Measurements from ENCODE around the gene DNAJB11. TPM values are rescaled to one million over a fixed set of nuclear protein-coding genes. Genes with fewer than 3 reads are reported as not detected.
"Not testable (repeated sequence)": the region's sequence is repeated elsewhere in the genome, so short reads cannot be mapped to it uniquely, and the experiment has no call there.

DNAJB11 gene
- total and polyA plus RNA-seq, 8 donors = 17.0 to 62.1 (median 31.9) TPM

DNA sequence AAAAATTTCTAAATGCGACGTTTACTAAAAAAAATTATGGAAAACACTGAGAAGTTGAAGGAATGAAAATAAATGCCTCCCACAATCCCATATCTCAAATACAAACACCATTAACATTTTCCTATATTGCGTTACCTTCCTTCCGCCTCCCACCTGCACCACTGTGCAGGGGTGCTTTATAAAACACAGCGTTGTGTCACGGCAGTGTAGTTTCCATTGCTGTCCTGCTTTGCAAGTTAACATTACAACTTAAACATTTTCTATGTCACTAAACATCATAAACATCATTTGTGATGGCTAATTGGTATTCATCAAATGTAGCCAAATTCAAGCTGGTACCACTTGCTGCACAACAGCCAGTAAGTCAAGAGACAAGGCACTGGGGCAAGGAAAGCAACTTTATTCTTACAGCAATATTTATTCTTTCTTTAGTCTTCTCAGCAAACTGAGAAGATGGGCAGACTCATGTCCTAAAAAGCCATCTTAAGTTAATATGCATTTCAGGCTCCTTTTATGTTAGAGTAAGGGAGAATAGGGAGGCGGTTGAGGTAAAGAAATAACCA is 57.4 kb downstream of the DNAJB11 start:
- intact Hi-C loops (cut with DNase I; ENCODE audit: low total_unique reads) = no loop called here
- no peak for TF ChIP-seq EP300 (IDR thresholded peaks at IDR 0.05)
- no peak for TF ChIP-seq POLR2AphosphoS5 (IDR thresholded peaks at IDR 0.05)
- TF ChIP-seq POLR2A (IDR thresholded peaks at IDR 0.05) = no peak
- TF ChIP-seq, protein P1, sequence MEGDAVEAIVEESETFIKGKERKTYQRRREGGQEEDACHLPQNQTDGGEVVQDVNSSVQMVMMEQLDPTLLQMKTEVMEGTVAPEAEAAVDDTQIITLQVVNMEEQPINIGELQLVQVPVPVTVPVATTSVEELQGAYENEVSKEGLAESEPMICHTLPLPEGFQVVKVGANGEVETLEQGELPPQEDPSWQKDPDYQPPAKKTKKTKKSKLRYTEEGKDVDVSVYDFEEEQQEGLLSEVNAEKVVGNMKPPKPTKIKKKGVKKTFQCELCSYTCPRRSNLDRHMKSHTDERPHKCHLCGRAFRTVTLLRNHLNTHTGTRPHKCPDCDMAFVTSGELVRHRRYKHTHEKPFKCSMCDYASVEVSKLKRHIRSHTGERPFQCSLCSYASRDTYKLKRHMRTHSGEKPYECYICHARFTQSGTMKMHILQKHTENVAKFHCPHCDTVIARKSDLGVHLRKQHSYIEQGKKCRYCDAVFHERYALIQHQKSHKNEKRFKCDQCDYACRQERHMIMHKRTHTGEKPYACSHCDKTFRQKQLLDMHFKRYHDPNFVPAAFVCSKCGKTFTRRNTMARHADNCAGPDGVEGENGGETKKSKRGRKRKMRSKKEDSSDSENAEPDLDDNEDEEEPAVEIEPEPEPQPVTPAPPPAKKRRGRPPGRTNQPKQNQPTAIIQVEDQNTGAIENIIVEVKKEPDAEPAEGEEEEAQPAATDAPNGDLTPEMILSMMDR (IDR thresholded peaks at IDR 0.05) = no peak
- H3K4me3 ChIP-seq = no peak overlapping the region
- no peaks in the 10 kb centered on the region for H3K4me1 ChIP-seq
- DNase-seq = no peak
- no peak overlapping the region for H3K27ac ChIP-seq
- 91 to 93% (median 92%) methylated on average over 7 of the region's 7 CpGs for WGBS, 5 donors
- peaks cover 0 to 9% (median 0%) of the 10 kb centered on the region in 3 donors for H3K27me3 ChIP-seq
- no peaks in the 10 kb centered on the region for H3K9me3 ChIP-seq
- H3K36me3 ChIP-seq = no peaks in the 10 kb centered on the region

DNA sequence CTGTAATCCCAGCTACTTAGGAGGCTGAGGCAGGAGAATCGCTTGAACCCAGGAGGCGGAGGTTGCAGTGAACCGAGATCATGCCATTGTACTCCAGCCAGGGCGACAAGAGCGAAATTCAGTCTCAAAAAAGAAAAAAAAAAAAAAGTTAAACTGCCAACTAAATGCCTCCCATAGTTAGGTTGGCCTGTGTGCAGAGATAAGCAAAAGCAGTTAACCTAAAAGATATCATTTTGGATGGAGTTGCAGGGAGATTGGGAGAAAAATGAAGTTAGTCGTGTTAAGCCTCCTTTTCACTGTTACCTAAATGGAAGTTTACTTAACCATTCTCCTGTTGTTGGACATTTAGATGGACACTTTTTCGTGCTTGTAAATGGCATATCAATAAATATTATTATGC is 58.2 kb downstream of the DNAJB11 start:
- Histone ChIP-seq H3K27ac (no peak overlapping the region), H3K4me1 (no peaks in the 10 kb centered on the region), H3K27me3 (peaks cover 0 to 9% (median 0%) of the 10 kb centered on the region in 3 donors), H3K36me3 (no peaks in the 10 kb centered on the region), H3K4me3 (no peak overlapping the region), H3K9me3 (no peaks in the 10 kb centered on the region)
- TF ChIP-seq POLR2AphosphoS5 (IDR thresholded peaks at IDR 0.05) = no peak
- no peak for TF ChIP-seq POLR2A (IDR thresholded peaks at IDR 0.05)
- TF ChIP-seq EP300 (IDR thresholded peaks at IDR 0.05) = no peak
- TF ChIP-seq, protein P1 (IDR thresholded peaks at IDR 0.05) = no peak
- intact Hi-C loops (cut with DNase I; ENCODE audit: low total_unique reads) = no loop called here
- no peak for DNase-seq
- WGBS, 5 donors = 39 to 78% (median 51%) methylated on average over 7 of the region's 7 CpGs

DNA sequence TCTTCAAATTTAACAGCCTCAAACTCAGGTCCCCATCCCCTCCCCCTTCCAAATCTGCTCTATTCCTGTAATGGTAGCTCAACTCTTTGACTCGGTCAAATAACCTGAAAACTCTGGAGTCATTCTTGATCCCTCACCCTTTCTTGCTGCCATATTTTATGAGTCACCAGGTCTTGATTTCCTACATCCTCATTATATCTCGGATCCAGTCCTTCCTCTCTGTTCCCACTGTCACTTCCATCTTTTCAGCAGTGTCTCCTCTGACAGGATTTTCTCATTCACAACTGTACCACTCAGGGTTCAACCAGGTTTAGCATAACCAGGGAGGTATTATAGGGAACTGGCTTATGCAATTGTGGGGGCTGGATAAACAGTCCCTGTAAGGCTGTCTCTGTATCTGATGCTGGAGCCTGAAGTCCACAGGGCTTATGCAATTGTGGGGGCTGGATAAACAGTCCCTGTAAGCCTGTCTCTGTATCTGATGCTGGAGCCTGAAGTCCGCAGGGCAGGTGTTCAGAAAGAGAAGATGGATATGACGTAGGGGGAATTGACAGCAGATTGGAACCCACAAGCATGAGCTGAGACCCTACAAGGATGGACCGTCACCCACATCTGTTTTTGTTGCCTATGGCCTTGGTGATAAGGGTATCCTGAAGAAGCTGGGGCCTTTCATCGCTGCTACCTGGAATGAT is 60.6 kb downstream of the DNAJB11 start:
- 68 to 86% (median 73%) methylated on average over 6 of the region's 6 CpGs for WGBS, 5 donors
- Histone ChIP-seq H3K27me3 (peaks cover 0 to 13% (median 0%) of the 10 kb centered on the region in 3 donors), H3K9me3 (no peaks in the 10 kb centered on the region), H3K36me3 (no peaks in the 10 kb centered on the region), H3K27ac (no peak overlapping the region), H3K4me3 (no peak overlapping the region), H3K4me1 (no peaks in the 10 kb centered on the region)
- DNase-seq = no peak
- TF ChIP-seq POLR2A (IDR thresholded peaks at IDR 0.05) (no peak), EP300 (IDR thresholded peaks at IDR 0.05) (no peak), POLR2AphosphoS5 (IDR thresholded peaks at IDR 0.05) (no peak)
- TF ChIP-seq, protein P1 (IDR thresholded peaks at IDR 0.05) = no peak
- intact Hi-C loops (cut with DNase I; ENCODE audit: low total_unique reads) = no loop called here

DNA sequence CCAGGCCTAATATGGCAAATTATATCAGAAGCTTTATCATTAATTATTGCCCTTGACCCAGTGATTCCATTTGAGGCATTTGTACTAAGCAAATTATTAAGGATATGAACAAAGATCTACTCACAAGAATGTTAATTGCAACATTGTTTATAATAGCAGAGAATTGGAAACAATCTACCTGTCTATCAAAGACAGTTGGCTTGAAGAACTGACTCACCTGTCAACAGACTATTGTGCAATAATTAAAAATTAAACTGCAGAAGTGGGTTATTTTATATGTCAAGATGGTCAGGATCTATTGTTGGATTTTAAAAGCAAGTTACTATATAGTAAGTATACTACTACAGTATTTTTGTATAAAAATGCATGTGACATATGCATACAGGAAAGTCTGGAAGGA is 63.0 kb downstream of the DNAJB11 start:
- intact Hi-C loops (cut with DNase I; ENCODE audit: low total_unique reads) = no loop called here
- DNase-seq = no peak
- Histone ChIP-seq H3K4me1 (no peaks in the 10 kb centered on the region), H3K27me3 (peaks cover 0 to 4% (median 0%) of the 10 kb centered on the region in 3 donors), H3K27ac (no peak overlapping the region), H3K4me3 (no peak overlapping the region), H3K9me3 (no peaks in the 10 kb centered on the region), H3K36me3 (no peaks in the 10 kb centered on the region)
- no peak for TF ChIP-seq EP300 (IDR thresholded peaks at IDR 0.05)
- no peak for TF ChIP-seq POLR2AphosphoS5 (IDR thresholded peaks at IDR 0.05)
- TF ChIP-seq, protein P1 (IDR thresholded peaks at IDR 0.05) = no peak
- TF ChIP-seq POLR2A (IDR thresholded peaks at IDR 0.05) = no peak

DNA sequence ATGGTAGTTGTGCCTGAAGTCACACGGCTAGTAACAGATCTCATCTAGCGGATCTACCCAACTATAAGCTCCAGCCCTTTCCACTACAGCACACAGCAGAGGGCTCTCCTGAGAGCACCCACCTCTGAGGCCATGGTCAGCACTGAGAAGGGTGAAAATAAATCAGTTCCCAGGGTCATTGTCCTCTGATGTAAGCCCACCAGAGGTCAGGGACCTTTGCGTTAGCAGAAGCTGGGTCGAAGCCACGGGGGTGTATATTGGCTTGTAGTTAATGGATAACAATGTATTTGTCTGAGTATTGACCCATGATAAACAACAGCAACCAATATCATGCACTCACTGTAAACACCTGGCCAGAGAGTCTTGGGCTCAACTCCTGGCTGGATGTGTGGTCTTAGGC is 63.7 kb downstream of the DNAJB11 start:
- H3K36me3 ChIP-seq; DNase-seq; intact Hi-C loops (cut with DNase I; ENCODE audit: low total_unique reads); H3K27ac ChIP-seq; H3K9me3 ChIP-seq; H3K4me3 ChIP-seq; H3K4me1 ChIP-seq; H3K27me3 ChIP-seq: not testable (repeated sequence)
- 65 to 71% (median 69%) methylated on average over 5 of the region's 5 CpGs for whole genome bisulfite sequencing, 5 donors
